B cell (primary cell): ENCODE results near the gene ADGRV1.

Experiments
- CTCF ChIP-seq: fragments of 200-600 bp; IDR thresholded peaks from one replicate; pipeline ENCODE4 v1.8.0; 2022; ENCODE audit warnings: antibody characterized with exemption, mild to moderate bottlenecking
- EZH2 ChIP-seq: IDR thresholded peaks from 2 replicates; pipeline ENCODE4 v1.6.1; 2012; ENCODE audit warnings: borderline replicate concordance, low read depth, mild to moderate bottlenecking, moderate library complexity, low read length; ENCODE audit not compliant: insufficient read depth, poor library complexity, severe bottlenecking

GRCh38 chr5:90813392-90813791, 254.8 kb downstream of the ADGRV1 start:
- TF ChIP-seq CTCF (no peak), EZH2 (no peak)
